GM12872 (cell line): ENCODE measurements around the gene CAST.

Experiments used
- TF ChIP-seq, protein P1 (sequence below): IDR thresholded peaks from 3 replicates; pipeline ENCODE4 v1.5.1; 2011; ENCODE audit warnings: low read depth, mild to moderate bottlenecking, low read length, moderate library complexity; ENCODE audit not compliant: insufficient read depth

Gene CAST, protein sequence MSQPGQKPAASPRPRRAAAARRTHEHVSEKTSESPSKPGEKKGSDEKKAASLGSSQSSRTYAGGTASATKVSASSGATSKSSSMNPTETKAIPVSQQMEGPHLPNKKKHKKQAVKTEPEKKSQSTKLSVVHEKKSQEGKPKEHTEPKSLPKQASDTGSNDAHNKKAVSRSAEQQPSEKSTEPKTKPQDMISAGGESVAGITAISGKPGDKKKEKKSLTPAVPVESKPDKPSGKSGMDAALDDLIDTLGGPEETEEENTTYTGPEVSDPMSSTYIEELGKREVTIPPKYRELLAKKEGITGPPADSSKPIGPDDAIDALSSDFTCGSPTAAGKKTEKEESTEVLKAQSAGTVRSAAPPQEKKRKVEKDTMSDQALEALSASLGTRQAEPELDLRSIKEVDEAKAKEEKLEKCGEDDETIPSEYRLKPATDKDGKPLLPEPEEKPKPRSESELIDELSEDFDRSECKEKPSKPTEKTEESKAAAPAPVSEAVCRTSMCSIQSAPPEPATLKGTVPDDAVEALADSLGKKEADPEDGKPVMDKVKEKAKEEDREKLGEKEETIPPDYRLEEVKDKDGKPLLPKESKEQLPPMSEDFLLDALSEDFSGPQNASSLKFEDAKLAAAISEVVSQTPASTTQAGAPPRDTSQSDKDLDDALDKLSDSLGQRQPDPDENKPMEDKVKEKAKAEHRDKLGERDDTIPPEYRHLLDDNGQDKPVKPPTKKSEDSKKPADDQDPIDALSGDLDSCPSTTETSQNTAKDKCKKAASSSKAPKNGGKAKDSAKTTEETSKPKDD

DNA sequence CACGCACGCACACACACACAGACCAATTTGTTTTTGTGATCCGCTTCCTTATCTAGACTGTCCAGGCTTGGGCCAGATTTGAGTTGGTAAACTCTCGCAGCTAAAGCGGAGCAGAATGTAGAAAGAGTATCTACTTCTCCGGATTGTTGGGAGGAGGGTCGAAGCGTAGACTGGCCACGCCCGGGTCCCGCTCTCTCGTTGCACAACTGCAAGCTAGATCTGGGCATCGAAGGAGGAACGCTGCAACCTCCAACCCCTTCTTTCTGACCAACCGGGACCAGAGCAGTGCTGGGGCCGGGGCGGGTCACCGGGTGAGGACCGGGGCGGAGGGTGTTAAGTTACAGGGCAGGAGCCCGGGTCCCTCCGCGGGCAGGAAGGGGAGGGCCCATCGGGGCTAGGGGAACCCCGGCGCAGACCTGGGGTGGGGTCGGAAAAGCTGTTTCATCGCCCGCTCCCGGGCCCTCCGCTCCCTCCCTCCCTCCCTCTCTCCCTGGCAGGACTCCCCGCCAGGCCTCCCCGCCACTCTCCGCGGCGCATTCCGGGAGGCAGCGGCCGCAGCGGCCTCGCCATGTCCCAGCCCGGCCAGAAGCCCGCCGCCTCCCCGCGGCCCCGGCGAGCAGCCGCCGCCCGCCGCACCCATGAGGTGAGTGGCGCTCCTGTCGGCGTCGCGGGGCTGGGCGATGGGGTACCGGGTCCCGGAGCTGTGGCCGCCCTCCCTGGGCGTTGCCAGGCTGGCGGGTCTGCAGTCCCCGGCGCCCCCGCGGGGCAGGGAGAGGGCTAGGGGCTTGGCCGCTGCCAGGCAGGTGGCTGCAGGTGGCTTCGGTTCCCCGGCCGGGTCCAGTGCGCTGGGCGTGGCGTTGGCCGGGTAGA lies at the start of gene CAST:
TSS of gene CAST (plus strand) at position 522 of the 870 bp plus-strand sequence. CDS start at position 569, 47 bp downstream.
- TF ChIP-seq, protein P1, sequence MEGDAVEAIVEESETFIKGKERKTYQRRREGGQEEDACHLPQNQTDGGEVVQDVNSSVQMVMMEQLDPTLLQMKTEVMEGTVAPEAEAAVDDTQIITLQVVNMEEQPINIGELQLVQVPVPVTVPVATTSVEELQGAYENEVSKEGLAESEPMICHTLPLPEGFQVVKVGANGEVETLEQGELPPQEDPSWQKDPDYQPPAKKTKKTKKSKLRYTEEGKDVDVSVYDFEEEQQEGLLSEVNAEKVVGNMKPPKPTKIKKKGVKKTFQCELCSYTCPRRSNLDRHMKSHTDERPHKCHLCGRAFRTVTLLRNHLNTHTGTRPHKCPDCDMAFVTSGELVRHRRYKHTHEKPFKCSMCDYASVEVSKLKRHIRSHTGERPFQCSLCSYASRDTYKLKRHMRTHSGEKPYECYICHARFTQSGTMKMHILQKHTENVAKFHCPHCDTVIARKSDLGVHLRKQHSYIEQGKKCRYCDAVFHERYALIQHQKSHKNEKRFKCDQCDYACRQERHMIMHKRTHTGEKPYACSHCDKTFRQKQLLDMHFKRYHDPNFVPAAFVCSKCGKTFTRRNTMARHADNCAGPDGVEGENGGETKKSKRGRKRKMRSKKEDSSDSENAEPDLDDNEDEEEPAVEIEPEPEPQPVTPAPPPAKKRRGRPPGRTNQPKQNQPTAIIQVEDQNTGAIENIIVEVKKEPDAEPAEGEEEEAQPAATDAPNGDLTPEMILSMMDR = no peak

DNA sequence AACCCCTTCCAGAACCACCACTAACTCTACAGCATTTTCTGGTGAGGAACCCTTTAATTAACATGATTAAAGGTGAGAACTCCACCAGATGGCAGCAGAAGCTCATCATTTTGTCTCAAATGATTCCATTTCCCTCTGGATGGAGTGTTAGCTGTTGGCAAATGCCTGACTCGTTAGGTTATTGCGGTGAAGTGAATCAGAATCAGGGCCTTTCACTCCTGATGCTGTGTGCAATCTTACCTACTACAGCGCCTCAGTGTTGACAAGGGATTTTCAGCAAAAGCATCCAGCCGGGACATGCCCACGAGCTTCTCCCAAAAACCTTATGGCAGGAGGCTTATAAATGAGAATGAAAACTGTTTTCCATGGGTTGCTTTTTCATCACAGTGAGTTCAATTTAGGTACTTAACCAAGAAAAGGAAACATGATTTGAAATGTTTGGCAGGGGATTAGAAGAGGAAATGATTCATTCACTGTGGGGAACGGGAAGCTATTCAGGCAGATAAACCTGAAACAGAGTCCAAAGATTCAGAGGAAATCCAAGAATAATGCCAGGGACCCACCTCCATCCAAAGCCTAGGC lies 48.0 kb upstream of the CAST start:
- TF ChIP-seq, protein P1 = peak; percentile 53; the same call in 2 of the 3 replicates

DNA sequence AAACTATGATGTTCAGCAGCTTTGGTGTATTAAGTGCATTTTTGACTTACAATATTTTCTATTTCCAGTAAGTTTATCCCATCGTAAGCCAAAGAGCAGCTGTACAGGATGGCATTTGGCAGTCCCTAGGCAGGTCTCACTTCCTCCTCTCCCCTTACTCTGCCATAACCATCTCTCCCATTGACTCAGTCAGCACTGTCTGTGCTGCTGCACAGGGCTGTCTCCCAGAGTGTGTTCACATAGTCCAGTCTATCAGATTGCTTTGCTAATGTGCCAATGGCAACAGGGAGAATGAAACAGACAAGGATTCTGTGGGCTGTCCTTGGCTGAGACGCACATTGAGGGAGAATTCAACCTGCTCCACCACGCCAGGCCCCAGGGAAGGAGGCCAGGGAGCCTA lies 47.0 kb upstream of the CAST start:
- TF ChIP-seq, protein P1 = no peak

DNA sequence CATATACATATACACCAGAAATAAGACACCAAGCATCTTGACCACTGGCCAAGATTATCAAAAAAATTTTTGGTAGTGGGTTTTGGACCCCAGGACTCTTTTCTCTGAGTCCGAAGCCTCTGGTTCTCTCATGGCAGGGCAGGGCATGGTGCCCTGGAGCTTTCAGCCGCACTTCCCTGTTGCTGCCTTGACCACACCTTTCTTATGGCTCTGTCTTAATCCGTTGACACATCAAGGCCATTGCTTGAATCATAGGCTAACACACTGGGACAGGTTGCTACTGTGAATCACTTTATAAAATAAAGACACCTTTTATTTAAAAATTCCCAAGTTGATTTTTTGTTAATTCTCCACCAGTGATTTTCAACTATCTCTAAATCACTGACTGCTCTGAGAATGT lies 45.4 kb upstream of the CAST start:
- TF ChIP-seq, protein P1 = no peak

DNA sequence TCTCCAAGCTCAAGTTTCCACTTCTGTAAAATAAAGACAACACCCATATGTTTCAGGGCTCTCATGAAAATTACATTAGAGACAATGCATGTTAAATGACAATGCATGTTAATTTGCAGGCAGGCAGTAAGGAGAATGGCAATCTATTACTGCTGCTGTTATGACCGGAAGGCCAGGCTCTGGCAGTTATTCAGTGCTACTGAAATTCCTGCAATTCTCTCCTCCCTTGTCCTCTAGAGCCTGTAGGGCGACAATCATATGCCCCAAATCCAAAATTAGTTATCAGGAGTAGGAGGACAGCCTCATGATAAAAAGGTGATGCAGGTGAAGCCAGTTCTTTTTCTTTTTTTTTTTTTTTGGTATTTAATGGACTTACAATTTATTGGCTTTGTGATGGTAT lies 42.2 kb upstream of the CAST start:
- TF ChIP-seq, protein P1 = no peak

DNA sequence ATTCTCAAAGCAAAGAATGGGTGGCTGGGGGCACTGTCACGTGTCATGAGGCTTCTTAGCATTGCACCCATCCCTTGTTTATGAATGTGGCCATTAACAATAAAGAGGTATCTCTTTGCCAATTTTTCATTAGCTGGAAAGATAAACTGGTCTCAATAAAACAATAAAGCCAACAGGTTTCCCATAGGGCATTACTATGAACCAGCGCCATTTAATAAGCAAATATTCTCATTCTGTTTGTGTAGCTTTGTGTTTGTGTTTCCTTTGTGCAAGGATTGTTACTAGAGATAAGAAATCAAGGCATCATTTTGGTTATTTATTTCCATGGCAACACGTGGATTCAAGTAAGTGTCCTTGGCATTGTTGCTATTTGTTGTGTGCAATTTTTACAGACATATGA lies 37.6 kb upstream of the CAST start:
- TF ChIP-seq, protein P1 = no peak

DNA sequence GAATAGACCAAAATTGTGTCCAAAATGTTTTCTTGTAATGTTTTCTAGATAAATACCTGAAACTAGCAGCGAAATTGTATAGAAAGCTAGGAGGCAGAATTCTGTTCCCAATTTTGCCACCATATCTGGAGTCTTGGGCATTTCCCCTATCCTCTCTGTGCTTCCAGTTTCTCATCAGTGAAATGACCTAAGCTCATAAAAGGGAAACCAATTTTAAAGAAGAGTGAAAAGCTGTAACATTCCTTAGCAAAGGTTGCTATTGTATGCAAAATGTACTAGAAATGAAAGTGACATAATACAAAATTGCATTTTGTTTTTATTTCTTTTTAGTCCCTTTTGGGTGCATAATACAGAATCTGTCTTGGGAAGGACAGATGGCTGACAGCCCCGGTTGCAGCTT lies 36.8 kb upstream of the CAST start:
- TF ChIP-seq, protein P1 = no peak
